Right cardiac atrium (tissue), 5 donors: ENCODE data around the gene SCYGR1. TPM values are rescaled to one million over a fixed set of nuclear protein-coding genes. Genes with fewer than 3 reads are reported as not detected.
"Not testable (repeated sequence)": the region's sequence is repeated elsewhere in the genome, so short reads cannot be mapped to it uniquely, and the experiment has no call there.

Experiments used
- ATAC-seq, 2 donors: fragments of 200-7000 bp; cut with Tn5 transposase; one replicate each; pipeline versions ENCODE4 v1.8.0 to v1.9.1; 2020; ENCODE audit warnings: moderate library complexity in 2 of 2, mild to moderate bottlenecking in 1 of 2
- DNase-seq, 3 donors: peaks; one replicate each; pipeline ENCODE4 v3.0.0-alpha.2; 2020
- H3K27ac ChIP-seq: one replicate; pipeline ENCODE4 v1.5.1; 2013; ENCODE audit warnings: mild to moderate bottlenecking, low read length, control low read depth, moderate library complexity
- H3K27me3 ChIP-seq: one replicate; pipeline ENCODE4 v1.6.1; 2013; ENCODE audit not compliant: control insufficient read depth, insufficient read depth
- H3K4me1 ChIP-seq: one replicate; pipeline ENCODE4 v1.6.1; 2013; ENCODE audit warnings: low read length; ENCODE audit not compliant: control insufficient read depth, insufficient read depth
- H3K4me3 ChIP-seq: one replicate; pipeline ENCODE4 v1.5.1; 2013; ENCODE audit warnings: low read length, control low read depth
- H3K9me3 ChIP-seq: one replicate; pipeline ENCODE4 v1.6.1; 2013; ENCODE audit warnings: low read length; ENCODE audit not compliant: control insufficient read depth
- WGBS: extraction: QIAGEN DNeasy Blood & Tissue Kit; methylation state at CpG from one replicate; pipeline ENCODE4 v1.1.7; 2013; 5-methylcytosine and 5-hydroxymethylcytosine counted together
- intact Hi-C, 4 donors: fragments of 100-400 bp; cut with DNase I; formaldehyde crosslinking; loops; one replicate each; pipeline versions ENCODE4 v1.11.0 to v1.14.0; 2022 to 2023
- polyA plus RNA-seq: library from polyadenylated mRNA; stranded (reverse); fragments of 200-250 nt; gene quantifications from one replicate; pipeline ENCODE4 v1.2.3, GENCODE V29; 2013
- total RNA-seq, 4 donors: library from RNA; stranded (reverse); fragmentation: NEBNext Ultra II Directional; extraction: Animal tissue kit (Norgen Biotek cat#: 25700); gene quantifications; one replicate each; pipeline ENCODE4 v1.2.1, GENCODE V29; 2021
- donor health status: healthy with polysubstance abuse.
- donor health status: DM: no; HTN: yes; CAD: no.
- donor health status: DM: no; HTN: no; CAD: no.
- donor health status: DM: no; HTN: yes; CAD: no; lungs with severe emphysema.
- donor health status: DM: yes; HTN: yes; CAD: no.

SCYGR1 gene
- total and polyA plus RNA-seq, 5 donors = not detected

DNA sequence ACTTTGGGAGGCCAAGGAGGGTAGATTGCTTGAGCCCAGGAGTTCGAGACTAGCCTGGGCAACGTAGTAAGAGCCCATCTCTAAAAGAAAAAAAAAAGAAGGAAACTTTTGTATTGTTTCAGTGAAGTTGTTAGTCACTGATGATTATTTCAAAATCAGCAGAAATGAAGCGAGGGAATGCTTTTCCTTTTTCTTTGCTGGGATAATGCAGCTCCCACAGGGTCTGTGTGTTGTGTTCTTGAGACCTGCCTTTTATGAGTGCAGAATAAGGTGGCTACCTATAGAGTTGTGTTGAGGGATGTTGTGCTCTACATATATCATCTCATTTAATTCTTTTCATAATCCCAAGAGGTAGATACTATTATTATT is 20.3 kb downstream of the SCYGR1 start:
- Histone ChIP-seq H3K27ac (no peak overlapping the region), H3K27me3 (no peaks in the 10 kb centered on the region), H3K4me1 (peaks cover 6% of the 10 kb centered on the region), H3K9me3 (no peaks in the 10 kb centered on the region), H3K4me3 (no peak overlapping the region)
- DNase-seq (no peak), ATAC-seq (no peak)
- WGBS = 81% methylated on average over 3 of the region's 3 CpGs
- intact Hi-C loops = no loop called here

DNA sequence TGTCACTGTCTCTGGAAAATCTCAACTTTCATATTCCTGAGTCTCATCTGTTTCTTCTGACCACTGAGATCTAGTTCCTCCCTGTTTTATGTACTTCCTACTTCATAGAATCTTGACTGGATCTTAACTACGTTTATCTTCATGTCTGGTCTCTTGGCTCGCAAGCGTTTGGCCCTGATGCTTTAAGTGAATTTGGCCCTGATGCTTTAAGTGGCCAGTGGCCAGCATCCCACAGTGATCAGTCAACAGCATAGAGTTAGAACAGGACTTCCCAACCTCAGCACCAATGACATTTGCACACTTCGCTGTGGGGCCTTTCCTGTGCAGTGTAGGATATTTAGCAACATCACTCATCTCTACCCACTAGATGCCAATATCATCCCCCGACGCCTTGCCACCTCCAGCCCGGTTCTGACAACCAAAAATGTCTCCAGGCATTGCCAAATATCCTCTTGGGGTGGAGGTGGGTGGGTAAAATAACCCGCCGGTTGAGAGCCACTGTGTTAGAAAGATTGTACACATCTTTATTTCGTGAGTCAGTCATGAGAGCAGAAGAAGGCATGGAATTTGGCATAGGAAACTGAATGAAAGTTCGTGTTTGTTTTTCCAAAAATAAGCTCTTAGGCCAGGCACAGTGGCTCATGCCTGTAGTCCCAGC is 20.9 kb downstream of the SCYGR1 start:
- DNase-seq (peak in 1 of 3 donors; percentile 71), ATAC-seq (peak; percentile 46 to 69)
- H3K4me1 ChIP-seq = peaks cover 6% of the 10 kb centered on the region
- intact Hi-C loops = no loop called here
- H3K9me3 ChIP-seq = no peaks in the 10 kb centered on the region
- H3K27ac ChIP-seq = peak overlapping the region; percentile 53
- H3K4me3 ChIP-seq = no peak overlapping the region
- H3K27me3 ChIP-seq = no peaks in the 10 kb centered on the region
- WGBS = 45% methylated on average over 11 of the region's 11 CpGs

DNA sequence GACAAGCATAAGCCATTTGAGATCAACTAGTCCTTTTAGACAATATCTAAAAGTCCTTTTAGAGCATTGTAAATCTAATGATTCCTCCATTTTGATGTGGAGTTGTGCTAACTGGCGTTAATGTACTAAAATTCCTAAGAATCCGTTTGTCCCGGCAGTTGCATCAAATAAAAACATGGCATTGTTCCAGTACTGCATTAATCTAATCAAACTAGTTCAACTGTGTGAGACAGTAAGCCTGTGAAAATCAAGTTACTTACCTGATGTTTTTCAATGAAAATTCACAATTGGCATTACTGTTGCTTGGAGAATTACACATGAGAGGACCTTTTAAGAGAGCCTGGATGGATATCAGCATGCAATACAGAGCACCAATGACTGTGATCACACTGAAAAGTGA is 21.9 kb downstream of the SCYGR1 start:
- WGBS = 51% methylated on average over 3 of the region's 3 CpGs
- Histone ChIP-seq H3K4me3 (no peak overlapping the region), H3K27ac (no peak overlapping the region), H3K9me3 (no peaks in the 10 kb centered on the region), H3K27me3 (no peaks in the 10 kb centered on the region), H3K4me1 (peaks cover 6% of the 10 kb centered on the region)
- ATAC-seq (no peak), DNase-seq (no peak)
- intact Hi-C loops = no loop called here

DNA sequence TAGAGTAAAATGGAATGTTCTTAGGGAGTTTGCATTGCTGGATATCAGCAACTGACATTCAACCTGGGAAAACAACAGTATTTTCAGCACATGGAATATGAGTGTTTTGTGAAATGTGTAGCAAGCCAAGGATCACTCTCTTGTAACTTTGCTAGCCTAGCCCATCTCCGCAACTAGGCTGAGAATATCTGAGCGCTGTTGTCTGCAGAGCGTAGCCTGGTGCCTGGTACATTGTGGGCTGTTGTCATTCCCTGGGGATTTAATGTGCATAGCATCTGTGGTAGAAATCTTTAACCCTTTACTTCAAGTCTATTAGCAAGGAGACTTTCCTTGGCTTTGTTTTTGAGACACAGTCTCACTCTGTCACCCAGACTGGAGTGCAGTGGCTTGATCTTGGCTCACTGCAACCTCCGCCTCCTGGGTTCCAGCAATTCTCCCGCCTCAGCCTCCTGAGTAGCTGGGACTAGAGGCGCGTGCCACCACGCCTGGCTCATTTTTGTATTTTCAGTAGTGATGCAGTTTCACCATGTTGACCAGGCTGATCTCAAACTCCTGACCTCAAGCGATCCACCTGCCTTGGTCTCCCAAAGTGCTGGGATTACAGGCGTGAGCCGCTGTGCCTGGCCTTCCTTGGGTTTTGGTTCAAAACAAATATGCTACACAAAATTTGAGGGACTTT is 23.0 kb downstream of the SCYGR1 start:
- H3K27me3 ChIP-seq, H3K9me3 ChIP-seq, DNase-seq, H3K4me1 ChIP-seq, intact Hi-C loops, H3K27ac ChIP-seq, H3K4me3 ChIP-seq, ATAC-seq: not testable (repeated sequence)
- 81% methylated on average over 11 of the region's 11 CpGs for WGBS

GRCh38 chr2:227363756-227364155 is 24.0 kb downstream of the SCYGR1 start:
- H3K4me1 ChIP-seq = peaks cover 6% of the 10 kb centered on the region
- no peaks in the 10 kb centered on the region for H3K27me3 ChIP-seq
- no peak overlapping the region for H3K27ac ChIP-seq
- ATAC-seq (no peak), DNase-seq (no peak)
- H3K4me3 ChIP-seq = no peak overlapping the region
- H3K9me3 ChIP-seq = no peaks in the 10 kb centered on the region
- intact Hi-C loops = no loop called here
- 88% methylated on average over 6 of the region's 6 CpGs for WGBS

DNA sequence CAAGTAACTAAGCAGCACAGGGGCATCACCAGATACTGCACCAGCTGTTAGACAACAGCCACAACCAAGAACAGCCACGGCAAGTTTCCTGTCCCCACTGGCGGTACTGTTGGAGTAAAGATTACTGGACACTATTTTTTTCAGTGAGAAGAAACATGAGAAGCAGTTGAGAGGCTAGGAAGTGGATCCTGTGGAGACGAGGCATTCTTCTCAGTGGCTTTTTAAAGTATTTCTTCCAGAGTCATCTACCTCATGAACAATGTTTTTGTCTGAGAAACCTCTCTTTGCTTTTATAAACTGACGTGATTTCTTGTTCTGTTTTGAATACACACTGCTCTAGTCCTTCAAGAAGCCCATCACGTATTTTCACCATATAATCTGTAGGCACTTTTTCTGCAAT is 27.4 kb downstream of the SCYGR1 start:
- Histone ChIP-seq H3K4me1 (peaks cover 4% of the 10 kb centered on the region), H3K9me3 (no peaks in the 10 kb centered on the region), H3K27me3 (no peaks in the 10 kb centered on the region), H3K4me3 (no peak overlapping the region), H3K27ac (no peak overlapping the region)
- intact Hi-C loops = no loop called here
- DNase-seq (no peak), ATAC-seq (no peak)
- WGBS = 67% methylated on average over 5 of the region's 5 CpGs

- Histone ChIP-seq H3K4me1 (no peaks in the 10 kb centered on the region), H3K27me3 (no peaks in the 10 kb centered on the region), H3K9me3 (no peaks in the 10 kb centered on the region), H3K4me3 (no peak overlapping the region), H3K27ac (no peak overlapping the region)
- no peak for ATAC-seq
- intact Hi-C loops = no loop called here
- DNase-seq = no peak
- 66% methylated on average over 4 of the region's 4 CpGs for WGBS
These were observed 36.1 kb downstream of the SCYGR1 start for GRCh38 chr2:227351639-227352038.

- H3K4me3 ChIP-seq = no peak overlapping the region
- no peaks in the 10 kb centered on the region for H3K9me3 ChIP-seq
- ATAC-seq (no peak), DNase-seq (no peak)
- WGBS = 97% methylated on average over 7 of the region's 7 CpGs
- H3K27me3 ChIP-seq = no peaks in the 10 kb centered on the region
- H3K27ac ChIP-seq = no peak overlapping the region
- intact Hi-C loops = no loop called here
- no peaks in the 10 kb centered on the region for H3K4me1 ChIP-seq
These were observed 37.6 kb downstream of the SCYGR1 start for GRCh38 chr2:227349989-227350612.

GRCh38 chr2:227348324-227348723 is 39.4 kb downstream of the SCYGR1 start:
- WGBS = 97% methylated on average over 2 of the region's 2 CpGs
- intact Hi-C loops = no loop called here
- H3K9me3 ChIP-seq = no peaks in the 10 kb centered on the region
- H3K27me3 ChIP-seq = no peaks in the 10 kb centered on the region
- no peaks in the 10 kb centered on the region for H3K4me1 ChIP-seq
- H3K4me3 ChIP-seq = no peak overlapping the region
- no peak for DNase-seq
- H3K27ac ChIP-seq = no peak overlapping the region
- ATAC-seq = no peak

DNA sequence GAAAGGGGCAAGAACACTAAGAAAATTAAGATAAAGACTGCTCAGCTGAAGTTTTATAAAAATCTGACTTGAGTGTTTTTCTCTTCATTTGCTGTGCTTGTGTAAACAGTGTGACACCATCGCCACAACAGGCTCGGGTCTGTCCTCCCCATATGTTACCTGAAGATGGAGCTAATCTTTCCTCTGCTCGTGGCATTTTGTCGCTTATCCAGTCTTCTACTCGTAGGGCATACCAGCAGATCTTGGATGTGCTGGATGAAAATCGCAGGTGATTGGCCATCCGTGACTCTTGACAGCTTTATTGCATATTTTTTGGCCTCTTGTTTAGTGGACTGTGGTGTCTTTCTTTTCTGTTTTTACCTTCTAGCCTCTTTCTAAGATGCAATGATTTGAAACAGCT is 40.6 kb downstream of the SCYGR1 start:
- Histone ChIP-seq H3K27ac (no peak overlapping the region), H3K9me3 (no peaks in the 10 kb centered on the region), H3K27me3 (no peaks in the 10 kb centered on the region), H3K4me3 (no peak overlapping the region), H3K4me1 (no peaks in the 10 kb centered on the region)
- intact Hi-C loops = no loop called here
- ATAC-seq (no peak), DNase-seq (no peak)
- WGBS = 87% methylated on average over 7 of the region's 7 CpGs

- intact Hi-C loops = no loop called here
- ATAC-seq = no peak
- Histone ChIP-seq H3K27me3 (no peaks in the 10 kb centered on the region), H3K4me3 (no peak overlapping the region), H3K9me3 (no peaks in the 10 kb centered on the region), H3K4me1 (no peaks in the 10 kb centered on the region), H3K27ac (no peak overlapping the region)
- WGBS = 72% methylated on average over 2 of the region's 2 CpGs
- no peak for DNase-seq
These were observed 43.5 kb downstream of the SCYGR1 start for GRCh38 chr2:227344231-227344630.
